ENCODE data around the gene DNAH10.

DNA sequence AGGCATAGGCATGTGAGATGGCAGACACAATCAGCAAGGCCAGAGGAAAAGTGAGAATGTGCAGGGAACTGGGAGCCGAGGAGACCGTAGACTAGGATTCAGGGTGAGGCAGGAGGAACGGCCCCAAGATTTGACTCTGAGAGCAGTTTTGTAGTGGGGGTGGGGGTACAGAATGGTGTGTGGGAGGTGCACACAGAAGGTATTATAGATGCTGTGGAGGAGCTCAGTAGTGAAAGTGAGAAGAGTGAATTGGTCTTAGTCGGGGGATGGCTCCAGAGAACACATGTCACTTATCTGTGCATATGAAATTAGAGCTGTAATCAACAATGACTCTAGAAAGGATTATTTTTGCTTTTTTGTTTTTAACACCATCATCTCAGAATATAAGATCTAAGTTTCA, 222.8 kb downstream of the DNAH10 start:
- no peak for TF ChIP-seq EP300 (IDR thresholded peaks at IDR 0.05; ENCODE audit: low read depth)
- TF ChIP-seq, protein P1, sequence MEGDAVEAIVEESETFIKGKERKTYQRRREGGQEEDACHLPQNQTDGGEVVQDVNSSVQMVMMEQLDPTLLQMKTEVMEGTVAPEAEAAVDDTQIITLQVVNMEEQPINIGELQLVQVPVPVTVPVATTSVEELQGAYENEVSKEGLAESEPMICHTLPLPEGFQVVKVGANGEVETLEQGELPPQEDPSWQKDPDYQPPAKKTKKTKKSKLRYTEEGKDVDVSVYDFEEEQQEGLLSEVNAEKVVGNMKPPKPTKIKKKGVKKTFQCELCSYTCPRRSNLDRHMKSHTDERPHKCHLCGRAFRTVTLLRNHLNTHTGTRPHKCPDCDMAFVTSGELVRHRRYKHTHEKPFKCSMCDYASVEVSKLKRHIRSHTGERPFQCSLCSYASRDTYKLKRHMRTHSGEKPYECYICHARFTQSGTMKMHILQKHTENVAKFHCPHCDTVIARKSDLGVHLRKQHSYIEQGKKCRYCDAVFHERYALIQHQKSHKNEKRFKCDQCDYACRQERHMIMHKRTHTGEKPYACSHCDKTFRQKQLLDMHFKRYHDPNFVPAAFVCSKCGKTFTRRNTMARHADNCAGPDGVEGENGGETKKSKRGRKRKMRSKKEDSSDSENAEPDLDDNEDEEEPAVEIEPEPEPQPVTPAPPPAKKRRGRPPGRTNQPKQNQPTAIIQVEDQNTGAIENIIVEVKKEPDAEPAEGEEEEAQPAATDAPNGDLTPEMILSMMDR (IDR thresholded peaks at IDR 0.05), result no peak
- TF ChIP-seq POLR2AphosphoS5 (IDR thresholded peaks at IDR 0.05), result no peak
- no peak for TF ChIP-seq POLR2A (IDR thresholded peaks at IDR 0.05)
